HTERT RPE-1 (cell line): ENCODE data around the gene C1orf232.

Experiments
- in situ Hi-C: fragments of 300-500 bp; cut with MboI; formaldehyde crosslinking; loops from 4 replicates; pipeline ENCODE4 v1.14.3; 2020; ENCODE audit warnings: low sequenced_read_pairs

The C1orf232 gene

DNA sequence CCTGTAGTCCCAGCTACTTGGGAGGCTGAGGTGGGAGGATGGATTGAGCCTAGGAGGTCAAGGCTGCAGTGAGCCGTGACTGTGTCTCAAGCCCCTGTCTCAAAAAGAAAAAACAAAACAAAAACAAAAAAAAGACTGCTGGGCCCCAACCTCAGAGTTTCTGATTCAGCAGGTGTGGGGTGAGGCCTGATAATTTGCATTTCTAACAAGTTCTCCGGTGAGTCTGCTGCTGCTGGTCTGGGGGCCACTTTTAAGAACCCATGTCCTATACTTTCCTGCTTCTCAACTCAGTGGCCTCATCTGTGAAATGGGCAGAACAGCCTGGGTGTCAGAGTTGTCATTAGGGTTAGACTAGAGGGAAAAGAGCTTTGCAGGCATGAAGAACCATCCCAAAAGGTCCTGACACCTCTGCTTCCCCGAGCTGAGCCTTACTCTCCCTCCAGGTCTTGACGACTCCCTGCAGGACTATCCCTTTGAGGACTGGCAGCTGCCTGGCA is 11.3 kb upstream of the C1orf232 start:
- in situ Hi-C loops = no loop called here

DNA sequence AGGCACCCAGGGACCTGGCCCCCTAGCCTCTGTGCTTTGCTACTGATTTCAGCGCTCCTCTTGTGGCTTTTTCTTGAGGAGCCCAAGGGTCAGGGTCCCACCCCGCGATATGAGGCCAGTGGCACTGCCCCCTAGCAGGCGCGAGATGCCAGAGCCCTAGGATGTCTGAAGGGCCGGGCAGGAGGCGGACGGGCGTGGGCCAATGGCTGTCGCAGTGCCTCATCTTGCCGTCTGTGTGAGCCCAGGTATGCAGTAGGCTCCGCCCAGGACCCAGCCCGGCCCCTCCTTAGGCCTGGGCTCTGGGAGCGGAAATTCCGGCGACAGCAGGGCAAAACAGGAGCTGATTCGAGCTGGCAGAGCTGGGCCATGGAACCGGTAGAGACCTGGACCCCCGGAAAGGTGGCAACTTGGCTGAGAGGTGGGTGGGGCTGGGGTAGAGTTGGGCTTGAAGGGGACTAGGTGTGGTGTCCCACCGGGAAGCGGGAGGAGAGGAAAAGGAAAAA is 8.5 kb upstream of the C1orf232 start, which contains the start of gene CNKSR1:
TSS of gene CNKSR1 (plus strand) at position 310 of the 503 bp plus-strand sequence. CDS start at position 367, 57 bp downstream.
- in situ Hi-C loops = no loop called here

DNA sequence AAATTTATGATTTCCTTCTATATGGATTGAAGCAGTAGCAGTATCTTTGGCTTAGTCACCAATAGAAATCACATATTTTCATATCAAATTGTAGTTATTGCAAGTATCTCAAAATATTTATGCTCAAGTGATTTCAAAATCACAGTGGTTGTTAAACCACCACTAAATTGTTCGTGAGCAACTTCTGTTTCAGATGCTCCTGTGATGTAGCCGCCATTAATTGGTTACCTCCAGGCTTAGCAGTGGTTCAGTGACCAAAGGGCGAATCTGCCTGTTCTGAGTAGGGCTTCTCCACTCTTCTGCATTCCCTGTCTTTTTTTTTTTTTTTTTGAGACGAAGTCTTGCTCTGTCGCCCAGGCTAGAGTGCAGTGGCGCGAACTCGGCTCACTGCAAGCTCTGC is 6.6 kb upstream of the C1orf232 start:
- in situ Hi-C loops = no loop called here

DNA sequence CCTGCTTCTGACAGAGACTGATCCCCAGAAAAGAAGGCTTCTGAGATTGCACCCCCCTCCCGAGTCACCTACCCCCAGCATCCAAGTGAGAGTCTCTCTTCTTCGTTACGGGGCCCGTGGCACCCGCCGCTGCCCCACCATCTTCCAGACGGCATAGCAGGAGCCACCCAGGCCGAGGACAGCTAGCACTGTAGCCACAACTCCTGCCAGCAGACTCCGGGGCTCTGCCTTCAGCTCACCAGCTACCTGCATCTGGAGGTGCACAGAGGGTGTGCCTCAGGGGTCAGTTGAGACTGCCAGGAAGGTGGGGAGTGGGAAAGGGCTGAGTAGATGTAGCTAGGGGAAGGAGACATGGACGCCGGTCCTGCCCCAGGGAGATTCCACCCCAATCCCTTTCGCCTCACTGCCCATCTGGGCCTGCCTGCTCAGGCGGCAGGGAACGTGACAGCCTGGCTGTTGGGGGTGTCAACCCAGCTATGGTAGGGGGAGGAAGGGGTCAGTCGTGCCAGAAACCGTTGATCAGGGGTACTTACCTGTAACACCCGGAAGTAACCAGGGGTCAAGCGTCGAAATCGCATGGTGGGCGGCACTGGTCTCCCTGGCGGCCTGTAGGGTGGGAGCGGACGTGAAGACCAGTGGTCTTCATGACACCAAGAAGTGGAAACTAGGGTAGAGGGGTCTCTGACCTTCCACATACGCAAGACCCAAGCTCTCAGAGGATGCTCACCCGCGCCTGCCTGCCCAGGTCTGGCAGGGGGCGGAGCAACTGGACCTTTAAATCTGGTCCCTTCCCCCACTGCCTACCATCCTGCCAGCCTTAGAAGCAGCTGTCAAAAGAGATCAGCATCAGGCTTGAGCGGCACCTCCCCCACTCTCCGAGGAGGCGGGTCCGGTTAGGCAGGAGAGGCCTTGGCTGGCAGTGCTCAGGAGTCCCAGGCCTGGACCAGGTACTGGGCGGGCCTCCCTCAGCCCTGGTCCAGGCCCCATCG is 2.6 kb upstream of the C1orf232 start, which contains the start of gene ZNF593OS:
TSS of gene ZNF593OS (minus strand) at position 749 of the 989 bp plus-strand sequence. CDS start at position 578, 171 bp downstream.
- in situ Hi-C loops = no loop called here

DNA sequence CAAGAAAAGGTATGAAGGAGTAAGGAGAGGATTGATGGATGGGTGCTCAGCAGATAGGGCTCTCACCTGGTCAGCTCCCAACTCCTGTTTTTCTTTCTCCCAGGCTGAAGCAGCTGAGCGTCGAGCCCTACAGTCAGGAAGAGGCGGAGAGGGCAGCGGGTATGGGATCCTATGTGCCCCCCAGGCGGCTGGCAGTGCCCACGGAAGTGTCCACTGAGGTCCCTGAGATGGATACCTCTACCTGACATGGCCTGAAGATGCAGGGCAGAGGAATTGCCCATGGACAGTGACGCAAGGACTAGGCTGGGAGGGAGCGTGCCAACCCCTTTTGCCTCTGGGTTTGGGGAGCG is 1.7 kb upstream of the C1orf232 start:
- in situ Hi-C loops = no loop called here

DNA sequence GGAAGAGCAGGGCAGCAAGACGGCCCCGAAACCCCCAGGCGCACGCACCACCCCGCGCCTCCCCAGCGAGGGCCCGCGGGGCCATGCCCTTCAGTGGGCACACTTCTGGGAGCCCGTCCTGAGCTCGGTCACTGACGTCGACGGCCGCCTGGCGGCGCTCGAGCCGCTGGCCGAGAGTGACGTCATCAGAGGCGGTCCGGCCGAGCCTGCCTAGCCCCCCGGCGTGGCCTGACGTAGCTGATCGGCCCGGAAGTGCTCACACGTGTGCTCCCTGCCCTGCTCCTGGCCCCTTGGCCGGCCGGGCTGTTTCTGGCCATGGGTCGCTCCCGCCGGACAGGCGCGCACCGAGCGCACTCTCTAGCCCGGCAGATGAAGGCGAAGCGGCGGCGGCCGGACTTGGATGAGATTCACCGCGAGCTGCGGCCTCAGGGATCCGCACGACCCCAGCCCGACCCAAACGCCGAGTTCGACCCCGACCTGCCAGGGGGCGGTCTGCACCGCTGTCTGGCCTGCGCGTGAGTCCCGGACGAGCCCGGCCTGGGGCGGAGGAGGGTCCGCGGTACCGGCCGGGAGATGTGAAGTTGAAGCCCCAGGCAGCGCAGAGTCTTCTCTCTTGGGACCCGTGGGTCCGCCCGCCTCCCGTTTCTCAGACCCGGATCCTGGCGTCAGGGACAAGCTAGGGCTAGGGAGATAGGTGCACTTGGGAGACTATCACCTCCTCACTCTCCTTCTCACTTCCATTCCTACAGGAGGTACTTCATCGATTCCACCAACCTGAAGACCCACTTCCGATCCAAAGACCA is 1.1 kb upstream of the C1orf232 start, which contains the start of gene ZNF593:
TSS of gene ZNF593 (plus strand) at position 240 of the 803 bp plus-strand sequence. CDS start at position 316, 76 bp downstream.
- in situ Hi-C loops = no loop called here

DNA sequence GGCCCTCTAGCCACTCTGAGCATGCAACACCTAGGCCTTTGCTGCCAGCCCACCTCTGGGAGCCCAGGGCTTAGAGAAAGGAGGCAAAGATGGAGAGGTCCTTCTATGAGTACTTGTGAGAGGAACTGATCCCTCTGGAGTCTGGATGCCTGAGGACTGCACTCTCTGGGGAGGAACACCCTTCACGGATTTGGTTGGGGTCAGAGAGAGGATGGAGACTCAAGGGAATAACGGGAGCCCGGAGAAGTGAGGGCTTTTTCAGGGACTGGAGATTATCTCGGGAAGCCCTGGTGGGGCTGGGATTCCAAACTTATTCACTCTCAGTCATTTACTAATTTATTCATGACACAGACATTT is 413 bp upstream of the C1orf232 start:
- in situ Hi-C loops = no loop called here

DNA sequence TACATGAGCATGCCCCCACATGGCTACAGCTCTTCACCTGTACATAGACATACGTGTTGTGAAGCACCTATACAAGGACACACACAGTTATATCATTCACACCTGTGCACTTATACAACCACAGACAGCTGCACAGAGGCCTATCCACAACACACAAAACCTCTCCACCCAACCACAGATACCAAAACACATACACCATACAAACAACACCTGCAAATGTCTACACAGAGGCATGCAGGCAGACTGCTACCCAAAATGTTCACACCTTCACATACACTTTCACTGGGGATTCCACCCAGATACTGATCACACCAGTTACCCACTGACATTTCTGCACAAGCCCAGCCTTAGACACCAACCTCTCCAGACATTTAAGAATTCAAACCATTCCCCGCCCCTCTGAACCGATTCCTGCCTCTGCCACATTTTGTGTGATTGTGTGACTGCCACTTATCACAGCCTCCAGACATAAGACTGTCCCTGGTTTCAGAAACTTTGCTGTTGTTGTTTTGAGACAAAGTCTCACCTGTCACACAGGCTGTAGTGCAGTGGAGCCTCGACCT is 2.0 kb downstream of the C1orf232 start:
- in situ Hi-C loops = no loop called here

DNA sequence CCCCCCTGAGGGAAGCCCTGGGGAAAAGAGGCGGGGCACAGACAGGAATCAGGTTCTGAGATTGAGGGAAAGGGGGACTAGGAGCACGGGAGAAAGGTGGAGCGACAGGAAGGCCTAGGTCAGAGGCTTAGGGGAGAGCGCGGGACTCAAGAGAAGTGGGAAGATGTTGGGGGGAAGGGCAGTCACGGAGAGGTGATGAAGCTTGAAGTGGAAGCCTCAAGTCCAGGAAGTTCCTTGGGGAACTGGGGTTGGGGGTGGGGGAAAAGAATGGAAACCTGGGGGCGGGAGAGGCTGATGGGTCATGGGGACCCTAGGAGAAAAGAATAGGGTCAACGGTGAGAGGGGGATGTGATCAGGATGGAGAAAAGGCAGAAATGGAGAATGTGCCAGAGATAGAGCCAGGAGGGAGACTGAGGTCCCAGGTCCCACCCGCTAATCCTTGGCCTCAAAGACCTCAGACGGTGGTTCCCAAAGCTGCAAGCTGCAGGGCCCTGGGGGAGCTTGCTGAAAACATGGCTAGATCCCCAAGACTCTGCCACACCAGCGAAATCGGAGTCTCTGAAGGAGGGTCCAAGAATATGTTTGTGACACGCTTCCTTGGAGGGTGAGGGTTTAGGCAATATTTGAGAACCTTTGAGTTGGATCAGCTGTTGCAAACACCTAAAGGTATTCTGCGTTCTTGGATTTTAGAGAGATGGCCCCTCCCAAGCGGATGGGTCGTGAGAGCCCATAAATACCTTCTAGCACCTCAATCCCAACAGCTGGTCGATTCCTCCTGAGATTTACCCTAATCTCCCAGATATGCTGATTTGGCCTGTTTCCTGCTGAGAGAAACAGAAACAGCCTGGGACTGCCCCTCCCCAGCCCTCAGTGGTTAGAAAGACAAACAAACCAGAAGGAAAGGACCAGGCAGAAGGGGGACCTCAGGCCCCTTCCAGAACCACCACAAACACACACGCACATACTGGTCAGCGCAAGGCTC is 3.6 kb downstream of the C1orf232 start:
- in situ Hi-C loops = no loop called here

DNA sequence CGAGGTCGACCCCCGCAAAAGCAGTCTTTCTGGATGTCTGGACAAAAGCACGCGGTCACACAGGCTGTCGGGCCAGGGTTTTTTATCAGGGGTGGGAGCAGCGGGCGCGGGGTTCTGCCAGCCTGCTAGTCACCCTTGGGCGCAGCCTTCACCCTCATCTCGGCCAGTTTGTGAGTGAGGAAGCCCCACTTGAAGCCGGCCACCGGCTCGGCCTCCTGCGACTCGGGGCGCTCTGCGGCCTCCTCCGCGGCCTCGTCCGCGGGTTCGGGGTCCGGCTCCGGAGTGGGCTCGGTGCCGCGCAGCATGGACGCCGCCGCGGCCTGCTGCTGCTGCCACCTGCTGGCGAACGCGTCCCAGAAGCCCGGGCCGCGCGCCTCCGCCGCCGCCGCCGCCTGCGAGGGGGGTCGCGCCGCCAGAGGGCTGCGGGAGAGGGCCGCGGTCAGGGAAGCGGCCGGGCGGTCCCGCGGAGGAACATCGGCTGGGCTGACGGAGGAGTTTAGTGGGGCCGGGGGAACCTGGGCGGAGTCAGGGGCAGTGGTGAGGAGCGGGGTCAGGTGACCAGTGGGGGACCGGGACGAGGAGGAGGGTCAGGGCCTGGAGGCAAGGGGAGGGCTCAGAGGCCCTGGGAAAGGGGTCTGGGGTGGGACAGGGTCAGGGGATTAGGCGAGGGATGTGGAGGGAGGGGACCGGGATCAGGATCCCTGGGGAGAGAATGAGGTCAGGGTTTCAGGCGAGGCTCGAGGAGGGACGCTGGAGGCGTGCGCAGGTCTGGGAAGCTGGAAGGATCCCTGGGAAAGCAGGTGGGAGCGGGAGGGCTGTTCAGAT is 4.5 kb downstream of the C1orf232 start:
- in situ Hi-C loops = no loop called here

DNA sequence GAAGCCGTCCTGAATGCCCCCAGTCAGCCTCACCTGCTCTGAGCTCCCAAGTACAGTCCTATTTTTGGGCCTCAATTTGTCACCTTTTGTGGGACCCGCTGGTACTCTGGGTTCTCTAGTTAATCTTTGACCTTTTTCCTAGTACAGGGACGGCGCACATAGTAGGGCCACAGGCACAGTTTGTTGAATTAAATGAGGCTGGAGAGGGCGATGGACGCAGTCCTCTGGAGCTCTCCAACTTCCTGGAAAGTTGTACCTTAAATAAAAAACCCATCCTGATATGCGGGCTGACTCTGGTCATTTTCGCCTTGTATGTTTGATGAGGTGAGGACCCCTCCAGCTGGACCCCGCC is 5.1 kb downstream of the C1orf232 start:
- in situ Hi-C loops = no loop called here

DNA sequence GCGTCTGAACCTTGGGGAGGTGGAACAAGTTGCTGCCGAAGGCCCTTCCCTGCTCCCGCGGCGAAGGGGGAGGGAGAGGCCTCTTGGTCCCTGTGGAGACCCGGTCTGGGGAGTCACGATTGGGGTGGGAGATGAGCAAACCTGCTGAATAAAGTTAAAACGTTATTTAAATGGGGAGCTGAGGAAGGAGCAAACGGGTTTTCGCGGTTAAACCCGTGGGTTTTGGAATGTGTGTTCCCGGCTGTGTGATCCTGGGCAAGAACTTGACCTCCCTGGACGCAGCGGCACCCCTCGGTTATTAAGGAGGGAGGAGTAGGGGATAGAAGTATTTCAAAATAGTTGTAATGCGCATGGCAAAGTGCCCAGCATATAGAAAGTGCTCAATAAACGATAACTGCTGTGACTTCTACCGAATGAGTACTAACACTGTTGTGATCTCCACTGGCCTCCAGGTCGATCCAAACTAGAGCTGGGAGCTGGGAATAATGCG is 6.5 kb downstream of the C1orf232 start:
- in situ Hi-C loops = no loop called here

DNA sequence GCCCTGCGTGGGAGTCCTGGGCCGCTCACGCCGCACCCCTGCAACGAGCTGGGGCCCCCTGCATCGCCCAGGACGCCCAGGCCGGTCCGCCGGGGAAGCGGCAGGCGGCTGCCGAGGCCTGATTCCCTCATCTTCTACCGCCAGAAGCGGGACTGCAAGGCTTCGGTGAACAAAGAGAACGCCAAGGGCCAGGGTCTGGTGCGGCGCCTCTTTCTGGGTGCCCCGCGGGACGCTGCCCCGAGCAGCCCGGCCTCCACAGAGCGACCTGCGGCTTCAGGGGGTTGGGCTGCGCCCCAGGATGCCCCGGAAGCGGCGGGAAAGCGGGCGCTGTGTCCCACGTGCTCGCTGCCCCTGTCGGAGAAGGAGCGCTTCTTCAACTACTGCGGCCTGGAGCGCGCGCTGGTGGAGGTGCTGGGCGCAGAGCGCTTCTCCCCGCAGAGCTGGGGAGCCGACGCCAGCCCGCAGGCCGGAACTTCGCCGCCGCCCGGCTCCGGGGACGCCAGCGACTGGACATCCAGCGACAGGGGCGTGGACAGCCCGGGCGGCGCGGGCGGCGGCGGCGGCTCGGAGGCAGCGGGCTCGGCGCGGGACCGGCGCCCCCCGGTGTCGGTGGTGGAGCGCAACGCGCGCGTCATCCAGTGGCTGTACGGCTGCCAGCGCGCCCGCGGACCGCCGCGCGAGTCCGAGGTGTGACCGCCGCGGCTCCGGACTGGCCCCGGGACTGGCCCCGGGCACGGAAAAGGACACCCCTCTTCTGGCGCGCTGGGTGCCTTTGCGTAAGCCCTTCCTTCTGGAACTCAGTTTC is 7.1 kb downstream of the C1orf232 start:
- in situ Hi-C loops = no loop called here

DNA sequence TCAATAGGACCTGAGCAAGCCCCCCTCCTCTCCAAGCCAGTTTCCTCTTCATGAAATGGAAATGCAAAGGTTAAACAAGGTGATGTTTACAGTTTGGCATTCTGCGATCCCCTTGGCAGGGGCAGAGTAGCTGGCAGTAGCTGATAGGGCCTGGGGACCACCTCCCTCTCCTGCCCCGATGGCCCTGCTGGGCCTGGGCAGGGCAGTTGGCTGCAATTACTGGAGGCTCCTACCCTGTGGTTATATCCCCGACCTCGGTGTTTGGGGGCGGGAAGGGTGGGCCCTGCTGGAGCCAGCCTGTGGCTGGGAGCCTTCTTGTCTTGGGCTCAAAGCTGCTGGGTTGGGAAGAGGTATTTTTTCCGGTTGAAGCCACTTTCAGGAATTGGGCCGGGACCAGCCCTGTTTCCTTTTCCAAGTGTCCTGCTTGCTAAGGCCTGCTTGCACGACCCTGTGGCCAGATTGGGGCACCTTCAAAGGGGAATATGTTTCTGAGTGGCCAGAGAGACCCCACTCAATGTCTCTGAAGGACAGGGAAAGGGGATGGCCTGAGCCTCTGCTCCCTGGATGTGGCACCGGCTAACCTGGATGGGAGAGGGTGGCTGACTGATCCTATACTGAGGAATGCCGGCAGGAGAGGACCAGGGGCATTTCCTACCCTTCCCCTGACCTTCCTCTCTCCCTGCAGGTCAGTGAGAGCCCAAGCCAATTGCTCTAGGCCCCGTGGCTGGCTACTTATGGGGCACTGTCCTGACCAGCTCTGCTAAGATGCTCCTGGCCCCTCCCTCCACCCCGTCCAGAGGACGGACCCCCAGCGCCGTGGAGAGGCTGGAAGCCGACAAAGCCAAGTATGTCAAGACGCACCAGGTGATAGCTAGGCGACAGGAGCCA is 8.0 kb downstream of the C1orf232 start:
- in situ Hi-C loops = no loop called here

DNA sequence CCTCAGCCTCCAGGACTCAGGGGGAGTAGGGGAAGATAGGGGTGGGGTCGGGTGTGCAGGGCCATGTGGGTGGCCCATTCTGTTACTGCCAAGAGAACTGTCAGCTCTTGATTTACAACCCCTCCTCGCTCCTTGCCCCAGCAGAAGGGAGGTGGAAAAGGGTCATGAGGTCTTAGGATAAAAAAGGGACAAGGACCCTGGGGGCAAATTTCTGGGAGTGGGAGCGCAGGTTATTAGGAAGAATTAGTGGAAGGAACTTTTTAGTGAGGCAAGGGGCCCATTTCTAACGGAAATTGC is 9.1 kb downstream of the C1orf232 start:
- in situ Hi-C loops = no loop called here

DNA sequence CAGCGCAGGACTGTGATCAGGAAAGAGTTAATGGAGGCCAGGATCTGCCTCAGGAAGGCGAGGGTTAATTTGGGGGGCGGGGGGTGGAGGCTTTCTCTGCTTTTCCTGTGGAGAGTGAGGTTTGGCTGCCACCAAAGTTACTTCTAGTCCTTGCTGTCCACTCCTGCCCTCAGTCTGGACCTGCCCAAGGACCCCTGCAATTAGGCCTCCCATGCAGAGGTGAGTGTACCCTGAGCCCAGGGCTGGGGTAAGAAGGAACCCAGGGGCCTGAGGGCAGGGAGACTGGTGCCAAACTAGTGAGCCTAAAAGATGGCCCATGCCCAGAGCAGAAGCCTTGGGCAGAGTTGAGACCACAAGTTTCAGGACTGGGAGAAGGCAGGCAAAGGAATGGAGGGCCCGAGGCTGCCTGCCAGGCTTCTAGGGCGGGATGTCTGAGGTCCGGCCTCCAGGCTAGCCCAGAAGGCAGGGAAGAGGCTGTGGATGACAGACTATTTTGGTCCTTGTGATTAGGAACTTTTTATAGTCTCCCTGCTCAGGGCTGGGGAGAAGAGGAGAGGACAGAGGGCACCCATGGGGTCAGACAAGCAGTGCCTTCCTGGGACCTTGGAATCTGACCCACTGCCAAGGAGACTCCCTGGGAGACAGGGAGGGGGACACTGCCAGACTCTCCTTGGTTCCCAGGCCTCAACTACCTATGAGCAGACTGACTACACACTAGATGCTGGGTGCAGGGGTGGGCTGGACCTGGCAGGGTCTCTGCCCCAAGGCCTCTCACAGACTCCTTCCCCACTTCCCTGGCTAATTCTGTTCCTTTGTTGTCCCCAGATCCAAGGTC is 9.6 kb downstream of the C1orf232 start, which contains the start of gene FAM110D:
TSS of gene FAM110D (plus strand) at position 172 of the 835 bp plus-strand sequence. CDS start 2,213 bp downstream, outside the sequence.
- in situ Hi-C loops = no loop called here
